Activated CD8-positive, alpha-beta memory T cell treated with anti-CD3 and anti-CD28 coated beads for 4 hours (primary cell): ENCODE results near the gene ANTXR1.

Experiments
- DNase-seq, 2 donors: peaks; one replicate each; pipeline ENCODE4 v3.0.0-alpha.2; 2020; ENCODE audit warnings: low read depth in 2 of 2

Gene ANTXR1

DNA sequence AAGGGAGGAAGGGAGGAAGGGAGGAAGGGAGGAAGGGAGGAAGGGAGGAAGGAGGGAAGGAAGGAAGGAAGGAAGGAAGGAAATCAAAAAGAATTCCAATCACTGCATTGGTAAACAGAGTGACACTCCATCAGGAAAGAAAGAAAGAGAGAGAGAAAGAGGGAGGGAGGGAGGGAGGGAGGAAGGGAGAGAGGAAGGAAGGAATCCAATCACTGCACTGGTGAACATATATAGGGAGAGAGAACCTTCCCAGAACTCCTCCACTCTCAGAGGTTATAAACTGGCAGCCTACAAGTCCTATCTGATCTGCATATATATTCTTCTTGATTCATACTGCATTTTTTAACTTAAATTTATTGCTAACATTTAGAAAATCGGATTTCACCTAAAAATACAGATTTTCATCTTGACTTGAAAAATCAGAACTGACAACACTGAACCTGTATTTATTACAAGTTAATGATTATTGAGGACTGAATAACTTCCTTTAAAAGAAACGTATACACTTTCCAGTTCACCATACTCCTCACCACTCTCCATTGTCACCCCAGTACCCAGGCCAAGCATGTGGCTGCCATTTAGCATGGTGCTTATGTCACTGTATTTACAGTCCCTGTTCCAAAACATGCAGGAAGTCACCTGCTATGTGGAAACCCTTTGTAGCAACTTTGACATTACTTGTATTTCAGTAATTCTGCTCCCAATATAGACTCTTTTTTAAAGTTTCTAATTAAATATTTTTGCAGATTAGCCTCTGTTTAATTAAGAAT lies 83.5 kb downstream of the ANTXR1 start:
- DNase-seq = no peak

GRCh38 chr2:69097148-69097610 lies 84.2 kb downstream of the ANTXR1 start:
- DNase-seq = no peak

DNA sequence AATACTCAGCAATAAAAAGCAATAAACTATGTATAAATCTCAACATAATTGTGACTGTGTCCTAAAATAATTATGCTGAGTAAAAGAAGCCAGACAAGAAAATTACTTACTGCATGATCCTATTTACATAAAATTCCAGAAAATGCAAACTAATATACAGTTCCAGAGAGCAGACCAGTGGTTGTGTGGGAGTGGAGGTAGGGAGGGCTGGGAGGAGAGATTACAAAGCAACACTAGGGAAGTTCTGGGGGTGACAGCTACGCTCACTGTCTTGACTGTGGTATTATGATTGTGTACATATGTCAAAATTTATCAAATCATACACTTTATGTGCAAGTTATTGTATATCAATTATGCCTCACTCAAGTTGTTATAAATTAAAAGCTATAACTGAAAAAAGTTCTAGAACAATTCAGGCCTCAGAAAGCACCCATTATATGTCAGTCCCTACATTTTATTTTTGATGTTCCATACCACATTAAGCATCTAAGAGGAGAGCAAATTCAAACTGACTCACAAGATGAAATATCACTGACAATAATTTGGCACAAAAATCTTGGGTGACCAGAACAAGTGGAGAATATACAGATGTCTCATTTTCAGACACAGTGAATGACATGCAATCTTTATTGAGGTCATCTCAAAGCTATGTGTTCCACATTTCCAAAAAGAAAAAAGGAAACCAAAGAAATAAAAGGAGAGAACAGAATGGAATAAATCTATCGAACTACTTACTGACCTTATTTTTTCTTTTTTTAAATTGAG lies 85.1 kb downstream of the ANTXR1 start:
- no peak for DNase-seq

GRCh38 chr2:69099541-69099940 lies 86.6 kb downstream of the ANTXR1 start:
- DNase-seq = no peak

- no peak for DNase-seq
These were observed 87.3 kb downstream of the ANTXR1 start for GRCh38 chr2:69100220-69100723.

- no peak for DNase-seq
These were observed 89.1 kb downstream of the ANTXR1 start for GRCh38 chr2:69102041-69102593.

DNA sequence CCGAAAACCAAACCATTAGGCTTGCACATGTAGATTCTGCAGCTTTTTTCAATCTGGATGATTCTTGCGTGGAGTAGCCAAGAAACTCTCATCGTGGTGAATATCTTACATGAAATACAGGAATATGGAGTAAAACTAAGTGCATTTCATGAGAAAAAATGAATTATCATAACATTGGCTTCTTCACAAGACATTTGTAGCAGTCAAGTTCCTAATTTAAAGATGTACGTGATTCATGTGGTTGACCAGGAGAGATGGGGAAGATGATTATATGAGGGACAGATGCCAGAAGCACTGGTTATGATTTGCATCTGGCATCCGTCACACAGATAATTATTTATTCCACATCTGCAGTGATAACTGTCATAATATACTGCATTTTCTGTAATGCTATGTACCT lies 90.4 kb downstream of the ANTXR1 start:
- DNase-seq = no peak

DNA sequence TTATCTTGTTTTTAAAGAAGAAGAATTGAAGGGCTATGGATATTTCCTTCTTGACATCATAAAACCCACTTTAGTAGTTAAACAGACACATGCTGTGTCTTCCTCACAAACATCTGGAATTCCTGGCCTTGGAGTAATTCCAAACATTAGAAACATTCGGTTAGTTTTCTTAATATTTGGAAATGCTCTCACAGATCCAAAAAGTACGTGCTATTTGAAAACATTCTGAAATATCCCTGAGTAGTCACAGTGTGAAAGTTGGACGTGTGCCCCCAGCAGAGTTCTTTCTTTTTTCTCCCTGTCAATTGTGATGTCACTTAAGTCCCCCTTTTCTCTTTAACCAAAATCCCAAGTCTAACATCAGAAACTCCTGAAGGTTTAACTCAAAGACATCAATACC lies 91.3 kb downstream of the ANTXR1 start:
- no peak for DNase-seq

GRCh38 chr2:69109255-69109654 lies 96.3 kb downstream of the ANTXR1 start:
- DNase-seq = no peak

GRCh38 chr2:69111076-69111475 lies 98.1 kb downstream of the ANTXR1 start:
- DNase-seq = no peak

- no peak for DNase-seq
These were observed 100.6 kb downstream of the ANTXR1 start for GRCh38 chr2:69113627-69114026.

DNA sequence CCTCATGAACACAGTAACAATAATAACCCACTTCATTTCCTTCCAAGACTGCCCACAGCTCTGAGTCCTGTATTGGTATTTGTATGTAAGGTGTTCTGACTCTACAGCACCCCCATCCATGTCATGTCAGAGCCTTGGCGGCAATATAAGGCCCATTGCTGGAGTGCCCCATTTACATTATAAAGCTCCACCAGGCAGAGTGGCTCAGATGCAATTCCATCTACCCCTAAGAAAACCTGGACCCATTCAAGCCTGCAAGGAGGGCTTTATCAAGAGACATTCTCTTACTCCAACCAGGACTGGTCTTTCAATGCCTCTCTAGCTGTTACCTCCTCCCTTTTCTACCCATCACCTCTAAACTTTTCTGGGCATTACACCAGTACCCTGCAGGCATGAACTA lies 101.6 kb downstream of the ANTXR1 start:
- no peak for DNase-seq

- DNase-seq = no peak
These were observed 103.5 kb downstream of the ANTXR1 start for GRCh38 chr2:69116438-69116837.

GRCh38 chr2:69118609-69119008 lies 105.6 kb downstream of the ANTXR1 start:
- DNase-seq = no peak

DNA sequence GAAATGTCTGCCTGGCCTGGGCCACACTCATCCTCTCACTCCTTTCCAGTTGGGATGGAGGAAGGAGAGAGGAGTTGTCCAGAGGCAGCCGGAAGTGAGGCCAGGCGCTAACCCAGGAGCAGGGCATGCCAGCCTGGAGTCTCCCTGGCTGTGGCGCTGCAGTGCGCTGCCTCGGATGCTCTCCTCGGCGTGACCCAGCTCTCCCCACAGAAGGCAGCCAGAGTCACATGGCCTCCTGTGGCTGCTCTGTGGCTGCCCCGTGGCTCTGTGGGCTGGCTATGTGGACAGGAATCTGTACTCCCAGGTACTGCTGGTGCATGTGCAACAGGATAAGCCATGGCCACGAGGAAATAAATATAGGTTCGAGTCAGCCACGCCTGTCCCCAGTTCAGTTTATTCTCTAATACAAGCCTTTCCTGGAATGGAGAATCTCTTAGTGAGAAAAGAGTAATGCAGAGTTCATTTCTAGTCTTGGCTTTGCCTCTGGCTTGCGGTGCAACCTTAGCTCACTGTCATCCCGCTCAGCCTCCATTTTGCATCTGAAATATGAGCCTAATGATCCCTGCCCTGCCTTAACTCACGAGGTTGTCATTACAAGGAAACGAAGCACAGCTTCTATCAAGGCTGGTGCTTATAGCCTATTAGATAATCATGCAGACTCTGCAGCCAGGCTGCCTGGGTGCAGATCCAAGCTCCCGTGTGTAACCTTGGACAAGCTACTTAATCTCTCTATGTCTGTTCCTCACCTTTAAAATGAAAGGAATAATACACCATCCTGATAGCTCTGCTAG lies 106.3 kb downstream of the ANTXR1 start:
- no peak for DNase-seq

GRCh38 chr2:69122271-69122670 lies 109.3 kb downstream of the ANTXR1 start:
- DNase-seq = no peak

- no peak for DNase-seq
These were observed 110.2 kb downstream of the ANTXR1 start for GRCh38 chr2:69123182-69123581.

DNA sequence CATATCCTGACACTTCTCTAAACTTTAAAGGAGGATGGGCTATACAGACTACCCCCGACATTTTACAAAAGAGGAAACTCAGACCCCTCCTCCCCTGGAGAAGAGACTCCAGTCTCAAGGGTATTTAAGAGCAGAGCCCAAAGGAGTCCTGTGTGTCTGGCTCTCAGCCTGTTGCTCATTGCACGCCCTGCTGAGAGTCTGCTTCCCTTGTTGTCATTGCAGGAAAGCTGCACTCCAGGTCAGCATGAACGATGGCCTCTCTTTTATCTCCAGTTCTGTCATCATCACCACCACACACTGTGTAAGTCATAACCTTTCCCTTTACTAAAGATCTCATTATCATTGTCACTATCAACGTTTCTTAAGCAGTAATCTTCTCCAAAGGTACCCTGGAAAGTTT lies 111.4 kb downstream of the ANTXR1 start:
- DNase-seq = no peak

DNA sequence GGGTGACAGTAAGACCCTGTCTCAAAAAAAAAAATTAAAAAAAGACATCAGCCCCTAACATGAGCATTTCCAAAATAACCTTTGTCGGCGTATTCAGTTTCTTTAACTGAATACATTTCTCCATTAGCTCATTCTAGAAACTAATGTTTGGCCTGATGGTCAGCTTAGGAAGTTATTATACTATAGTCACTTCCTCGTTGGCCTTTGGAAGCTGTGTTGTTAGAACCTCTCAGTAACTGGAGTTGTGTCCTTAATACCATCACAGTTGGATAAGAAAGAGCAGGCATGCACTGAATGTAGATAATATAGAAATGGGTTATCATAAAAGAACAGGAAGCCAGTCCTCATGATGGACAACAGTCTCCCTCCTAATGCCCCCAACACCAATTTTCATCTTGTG lies 112.8 kb downstream of the ANTXR1 start:
- DNase-seq = no peak

DNA sequence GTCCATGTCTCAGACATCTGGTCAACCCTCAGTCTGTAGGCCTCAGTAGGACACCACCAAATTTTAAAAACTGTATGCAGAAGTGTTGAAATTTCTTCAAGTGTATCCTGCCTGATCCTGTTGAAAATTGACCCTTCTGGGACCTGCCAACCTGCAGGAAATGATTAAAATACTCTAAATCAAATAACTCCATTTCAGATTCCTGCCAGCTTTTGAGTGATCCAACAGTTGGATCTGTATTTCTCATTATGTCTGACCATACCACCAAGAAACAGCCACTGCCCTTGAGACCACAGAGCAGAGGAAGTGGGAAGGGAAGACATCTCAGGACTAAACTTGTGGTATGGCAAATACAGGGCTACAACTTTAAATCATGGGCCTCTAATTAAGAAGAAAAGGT lies 113.4 kb downstream of the ANTXR1 start:
- DNase-seq = no peak

GRCh38 chr2:69131452-69131851 lies 118.5 kb downstream of the ANTXR1 start:
- DNase-seq = no peak
